Right ventricle myocardium inferior (tissue), 1 donor: ENCODE results near the gene AP1G2. TPM values are rescaled to one million over a fixed set of nuclear protein-coding genes. Genes with fewer than 3 reads are reported as not detected.
A peak's percentile ranks its signal among the peaks of the same experiment; 100 is the strongest.
"Not testable (repeated sequence)": the region's sequence is repeated elsewhere in the genome, so short reads cannot be mapped to it uniquely, and the experiment has no call there.

Experiments
- ATAC-seq: fragments of 200-7000 bp; cut with Tn5 transposase; one replicate; pipeline ENCODE4 v1.9.1; 2020; ENCODE audit warnings: mild to moderate bottlenecking, moderate library complexity
- DNase-seq: peaks from one replicate; pipeline ENCODE4 v3.0.0; 2021; ENCODE audit errors: missing footprints
- intact Hi-C: fragments of 100-400 bp; cut with DNase I; formaldehyde crosslinking; loops from one replicate; pipeline ENCODE4 v1.11.0; 2022
- total RNA-seq: library from RNA; stranded (reverse); fragmentation: NEBNext Ultra II Directional; extraction: Animal tissue kit (Norgen Biotek cat#: 25700); gene quantifications from one replicate; pipeline ENCODE4 v1.2.1, GENCODE V29; 2021
- donor health status: DM: no; HTN: yes; CAD: no; lungs with severe emphysema.

AP1G2 gene
- total RNA-seq, 1 donor from 2014 or later: 15.5 TPM

- DNase-seq (no peak), ATAC-seq (no peak)
- intact Hi-C loops: no loop called here
Measured at GRCh38 chr14:23602181-23603095, 34.8 kb upstream of the AP1G2 start.

GRCh38 chr14:23601845-23602180, 34.2 kb upstream of the AP1G2 start:
- intact Hi-C loops: no loop called here
- ATAC-seq: no peak
- DNase-seq: no peak

- intact Hi-C loops: no loop called here
- ATAC-seq (no peak), DNase-seq (no peak)
Measured at GRCh38 chr14:23601424-23601823, 33.8 kb upstream of the AP1G2 start.

GRCh38 chr14:23600806-23601205, 33.2 kb upstream of the AP1G2 start:
- intact Hi-C loops: no loop called here
- ATAC-seq (no peak), DNase-seq (no peak)

- intact Hi-C loops: no loop called here
Measured at GRCh38 chr14:23600322-23600707, 32.7 kb upstream of the AP1G2 start.

GRCh38 chr14:23594191-23594590, 26.6 kb upstream of the AP1G2 start:
- ATAC-seq, intact Hi-C loops, DNase-seq: not testable (repeated sequence)

More at GRCh38 chr14:23600322-23600707, 32.7 kb upstream of the AP1G2 start:
- ATAC-seq: no peak
- no peak for DNase-seq

GRCh38 chr14:23590198-23590597, 22.6 kb upstream of the AP1G2 start:
- intact Hi-C loops: no loop called here
- ATAC-seq (no peak), DNase-seq (no peak)

- ATAC-seq: no peak
- intact Hi-C loops: loop anchor here (1.0 to 2.0 kb wide), 2 partner anchors 43 to 340 kb away; no protein-coding TSS in a partner anchor
Measured at GRCh38 chr14:23589606-23590005, 22.0 kb upstream of the AP1G2 start.

GRCh38 chr14:23588884-23589598, 21.4 kb upstream of the AP1G2 start:
- peak; percentile 91 for DNase-seq
- intact Hi-C loops: loop anchor here (1.0 to 2.0 kb wide), 2 partner anchors 44 to 340 kb away; no protein-coding TSS in a partner anchor
- ATAC-seq: peak; percentile 83

More at GRCh38 chr14:23589606-23590005, 22.0 kb upstream of the AP1G2 start:
- no peak for DNase-seq

- ATAC-seq, DNase-seq, intact Hi-C loops: not testable (repeated sequence)
Measured at GRCh38 chr14:23584527-23585203, 17.1 kb upstream of the AP1G2 start.

- ATAC-seq, intact Hi-C loops, DNase-seq: not testable (repeated sequence)
Measured at GRCh38 chr14:23583761-23584526, 16.4 kb upstream of the AP1G2 start.

- no peak for DNase-seq
- intact Hi-C loops: no loop called here
- no peak for ATAC-seq
Measured at GRCh38 chr14:23582906-23583760, 15.5 kb upstream of the AP1G2 start.

GRCh38 chr14:23580948-23581281, 13.3 kb upstream of the AP1G2 start:
- intact Hi-C loops: no loop called here
- DNase-seq: no peak
- no peak for ATAC-seq

GRCh38 chr14:23580152-23580926, 12.7 kb upstream of the AP1G2 start:
- DNase-seq (no peak), ATAC-seq (no peak)
- intact Hi-C loops: no loop called here

- intact Hi-C loops: no loop called here
- no peak for DNase-seq
- no peak for ATAC-seq
Measured at GRCh38 chr14:23579739-23580138, 12.1 kb upstream of the AP1G2 start.

- intact Hi-C loops: no loop called here
- DNase-seq (no peak), ATAC-seq (no peak)
Measured at GRCh38 chr14:23579311-23579630, 11.7 kb upstream of the AP1G2 start.
